HG02973 (cell line): Measurements from ENCODE around the gene SOAT2.
"Not testable (repeated sequence)": the region's sequence is repeated elsewhere in the genome, so short reads cannot be mapped to it uniquely, and the experiment has no call there.

Source experiments
- ATAC-seq: cut with Tn5 transposase; IDR thresholded peaks from one replicate; pipeline ENCODE4 v1.9.1; 2021; ENCODE audit warnings: moderate library complexity; ENCODE audit not compliant: unreplicated experiment

Gene SOAT2

DNA sequence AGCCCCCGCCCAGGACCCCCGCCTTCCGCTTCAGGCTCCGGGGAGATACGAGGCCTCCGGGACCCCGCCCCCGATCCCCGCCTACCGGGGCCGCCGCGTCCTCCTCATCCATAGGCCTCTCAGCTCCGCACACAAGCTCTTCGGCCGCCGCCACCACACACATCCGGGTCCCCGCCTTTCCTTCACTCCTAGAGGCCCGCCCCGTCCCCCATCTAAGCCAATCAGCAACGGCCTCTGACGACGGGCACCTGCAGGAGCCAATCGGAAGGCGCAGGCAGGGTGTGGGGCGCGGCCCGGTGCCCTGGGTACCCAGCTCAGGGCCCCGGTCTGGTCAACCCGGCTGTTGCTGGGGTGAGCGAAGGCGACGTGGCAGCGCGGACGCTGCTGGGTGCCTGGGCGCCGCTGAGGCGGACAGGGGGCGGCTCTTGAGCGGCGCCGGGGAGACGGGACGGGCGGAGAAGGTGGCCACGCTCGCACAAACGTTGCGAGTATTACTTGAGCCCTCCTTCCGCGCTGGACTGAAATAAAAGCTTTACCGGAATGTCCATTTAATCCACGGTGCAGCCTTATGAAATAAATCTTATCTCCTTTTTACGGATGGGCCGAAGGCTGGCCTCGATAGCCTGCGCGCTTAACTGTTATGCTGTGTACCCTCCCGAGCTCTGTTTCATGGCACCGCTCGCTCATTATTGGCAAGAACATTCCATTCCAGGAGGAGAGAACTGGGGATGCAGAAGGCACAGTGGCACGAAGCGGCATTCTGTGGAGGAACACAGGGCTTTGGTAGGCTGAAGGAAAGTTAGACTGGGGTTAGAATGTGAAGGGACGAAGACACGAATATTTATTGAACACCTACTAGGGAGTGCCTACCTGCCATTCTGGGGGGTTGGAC lies 23.8 kb upstream of the SOAT2 start, which contains the start of gene SPRYD3:
SPRYD3 (minus strand) TSS at position 165 of the 892 bp plus-strand sequence; CDS start at position 108, 57 bp downstream.
- peak; percentile 97 for ATAC-seq

DNA sequence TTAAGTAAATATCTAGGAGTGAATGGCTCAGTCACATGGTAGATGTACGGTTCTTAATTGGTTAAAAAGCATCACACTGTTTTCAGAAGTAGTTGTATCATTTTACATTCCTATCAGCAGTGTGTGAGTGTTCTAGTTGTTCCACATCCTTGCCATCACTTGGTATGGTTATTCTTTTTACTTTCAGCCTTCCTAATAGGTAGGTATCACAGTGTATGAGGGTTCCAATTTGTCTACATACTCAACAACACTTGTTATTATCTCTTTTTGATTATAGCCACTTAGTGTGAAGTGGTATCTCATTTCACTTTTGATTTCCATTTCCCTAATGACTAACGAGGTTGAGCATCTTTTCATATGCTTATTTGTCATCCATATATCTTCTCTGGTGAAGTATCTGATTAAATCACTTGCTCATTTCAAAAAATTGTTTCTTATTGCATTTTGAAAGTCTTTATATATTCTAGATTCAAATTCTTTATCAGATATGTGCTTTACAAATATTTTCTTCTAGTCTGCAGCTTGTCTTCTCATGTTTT lies 20.6 kb upstream of the SOAT2 start:
- ATAC-seq: no peak

DNA sequence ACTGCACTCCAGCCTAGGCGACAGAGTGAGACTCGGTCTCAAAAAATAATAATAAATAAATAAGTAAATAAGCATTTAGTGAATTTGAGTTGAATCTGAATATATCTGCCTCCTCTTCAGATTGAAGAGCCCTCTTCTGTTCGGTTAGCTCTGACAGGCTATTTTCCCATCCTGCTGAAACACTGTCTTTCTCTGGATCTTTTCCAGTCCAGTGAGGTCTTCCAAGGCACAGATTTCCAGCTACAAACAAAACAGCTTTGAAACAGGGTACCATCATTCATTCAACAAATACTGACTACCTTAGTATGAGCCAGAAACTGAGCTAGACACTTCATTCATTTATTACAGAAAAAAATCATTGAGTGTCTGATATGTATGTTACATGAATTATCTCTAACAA lies 16.9 kb upstream of the SOAT2 start:
- no peak for ATAC-seq

DNA sequence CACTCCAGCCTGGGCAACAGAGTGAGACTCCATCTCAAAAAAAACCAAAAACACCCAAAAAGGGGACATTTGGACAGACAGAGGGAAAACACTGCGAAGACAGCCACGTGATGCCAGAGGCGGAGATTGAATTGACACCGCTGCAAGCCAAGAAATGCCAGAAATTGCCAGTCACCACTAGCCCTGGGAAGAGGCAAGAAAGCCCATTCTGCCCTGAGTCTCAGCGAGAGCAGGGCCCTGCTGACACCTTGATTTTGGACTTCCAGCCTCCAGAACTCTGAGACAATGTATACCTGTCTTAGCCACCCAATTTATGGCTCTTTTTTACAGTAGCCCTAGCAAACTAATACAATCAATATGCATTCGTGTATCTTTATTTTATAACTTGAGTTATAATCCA lies 13.2 kb upstream of the SOAT2 start:
- no peak for ATAC-seq

DNA sequence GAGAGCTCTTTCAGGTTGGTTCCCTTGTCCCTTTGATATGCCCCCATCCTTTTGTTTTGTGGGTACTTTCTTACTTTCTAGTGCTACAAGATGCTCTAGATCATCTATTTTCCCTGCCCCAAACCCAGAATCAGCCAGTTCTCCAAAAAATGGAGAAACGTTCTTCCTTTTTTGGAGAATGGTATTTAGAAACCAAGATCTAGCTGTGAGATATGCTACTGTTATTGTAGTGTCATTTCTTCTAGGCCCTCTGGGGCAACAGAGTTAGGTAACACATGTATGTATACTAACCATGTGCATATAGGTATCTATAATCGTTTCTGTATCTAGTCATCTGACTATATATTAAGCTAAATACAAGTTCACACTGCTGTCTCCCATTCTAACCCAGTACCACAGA lies 12.7 kb upstream of the SOAT2 start:
- ATAC-seq: no peak

DNA sequence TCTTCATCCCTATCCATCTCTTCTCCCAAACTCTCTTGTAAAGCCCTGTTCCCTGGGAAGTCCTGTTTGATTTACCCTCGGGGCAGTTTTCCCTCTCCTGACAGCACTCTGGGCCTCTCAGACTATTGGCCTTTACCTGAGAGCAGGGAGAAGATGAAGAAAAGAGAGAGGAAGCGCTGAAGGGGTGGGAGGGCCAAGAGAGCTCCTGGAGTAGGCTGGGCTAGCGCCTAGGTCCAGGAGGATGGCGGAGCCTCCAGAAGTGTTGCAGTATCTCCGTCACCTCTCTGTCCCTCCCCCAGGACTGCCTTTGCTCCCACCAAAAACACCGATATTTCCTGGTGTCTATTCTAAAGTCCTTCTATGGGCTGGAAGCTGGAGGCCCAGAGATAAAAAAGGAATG lies 11.5 kb upstream of the SOAT2 start:
- ATAC-seq: no peak

DNA sequence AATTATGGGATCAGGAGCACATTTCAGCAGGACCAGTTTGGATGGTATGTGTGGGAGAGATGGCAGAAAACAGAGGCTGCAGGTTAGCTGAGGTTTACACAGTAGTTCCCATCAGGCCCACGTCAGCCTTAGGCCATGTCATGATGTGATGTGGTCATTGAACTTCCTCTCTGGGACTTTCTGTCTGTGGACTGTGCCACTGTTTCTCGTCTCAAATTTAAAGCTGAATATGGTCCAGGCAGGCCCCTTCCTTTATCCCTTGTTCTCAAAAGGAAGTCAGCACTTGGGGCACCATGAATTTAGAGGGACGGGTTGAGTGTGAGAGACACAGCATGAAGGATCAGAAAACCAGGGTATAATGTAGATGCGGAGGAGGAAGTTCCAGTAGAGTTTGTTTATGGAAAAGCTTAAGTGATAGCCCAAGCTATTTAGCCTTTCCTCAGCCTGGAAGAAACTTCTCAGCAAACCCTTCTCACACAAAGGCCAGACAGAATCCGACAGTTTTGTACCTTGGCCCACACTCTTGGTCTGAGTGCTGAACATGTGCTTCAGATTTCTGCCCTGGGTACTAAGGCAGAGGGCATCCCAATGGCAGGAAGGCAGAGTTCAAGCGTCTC lies 9.4 kb upstream of the SOAT2 start:
- ATAC-seq: no peak

DNA sequence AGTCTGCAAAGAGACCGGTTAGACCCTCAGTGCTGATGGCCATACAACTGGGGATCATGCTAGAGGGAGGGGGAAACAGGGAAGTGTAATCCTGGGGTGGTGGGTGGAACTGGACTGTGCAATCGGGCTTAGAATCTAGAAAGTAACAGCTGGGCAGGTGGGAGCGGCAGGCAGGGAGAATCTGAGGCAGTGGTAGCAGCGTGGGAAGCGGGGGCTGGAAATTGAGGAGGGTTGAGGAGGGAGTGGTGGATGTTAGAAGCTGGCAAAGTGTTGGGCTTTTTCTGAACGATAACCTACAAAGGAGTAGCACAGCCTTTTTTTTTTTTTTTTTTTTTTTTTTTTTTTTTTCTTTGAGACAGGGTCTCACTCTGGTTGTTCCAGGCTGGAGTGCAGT lies 8.9 kb upstream of the SOAT2 start:
- no peak for ATAC-seq

DNA sequence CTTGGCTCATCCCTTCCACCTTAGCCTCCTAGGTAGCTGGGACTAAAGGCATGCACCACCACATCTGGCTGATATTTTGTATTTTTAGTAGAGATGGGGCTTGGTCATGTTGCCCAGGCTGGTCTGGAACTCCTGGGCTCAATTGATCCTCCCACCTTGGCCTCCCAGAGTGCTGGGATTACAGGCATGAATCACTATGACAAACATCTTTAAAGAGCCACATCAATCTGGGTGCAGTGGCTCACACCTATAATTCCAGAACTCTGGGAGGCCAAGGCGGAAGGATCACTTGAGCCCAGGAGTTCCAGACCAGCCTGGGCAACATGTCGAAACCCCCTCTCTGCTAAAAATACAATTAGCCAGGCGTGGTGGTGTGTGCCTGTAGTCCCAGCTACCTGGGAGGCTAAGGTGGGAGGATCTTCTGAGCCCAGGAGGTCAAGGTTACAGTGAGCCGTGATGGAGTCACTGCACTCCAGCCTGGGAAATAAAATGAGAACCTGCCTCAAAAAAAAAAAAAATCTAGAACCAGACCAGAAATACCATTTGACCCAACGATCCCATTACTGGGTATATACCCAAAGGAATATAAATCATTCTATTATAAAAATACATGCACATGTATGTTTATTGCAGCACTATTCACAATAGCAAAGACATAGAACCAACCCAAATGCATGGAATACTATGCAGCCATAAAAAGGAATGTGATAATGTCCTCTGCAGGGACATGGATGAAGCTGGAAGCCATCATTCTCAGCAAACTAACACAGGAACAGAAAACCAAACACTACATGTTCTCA lies 8.3 kb upstream of the SOAT2 start:
- not testable (repeated sequence) for ATAC-seq

DNA sequence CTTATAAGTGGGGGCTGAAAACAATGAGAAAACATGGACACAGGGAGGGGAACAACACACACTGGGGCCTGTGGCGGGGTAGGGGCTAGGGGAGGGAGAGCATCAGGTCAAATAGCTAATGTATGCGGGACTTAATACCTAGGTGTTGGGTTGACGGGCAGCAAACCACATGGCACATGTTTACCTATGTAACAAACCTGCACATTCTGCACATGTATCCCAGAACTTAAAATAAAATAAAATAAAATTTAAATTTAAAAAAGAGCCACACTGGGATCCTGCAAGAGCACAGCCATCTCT lies 7.7 kb upstream of the SOAT2 start:
- ATAC-seq: not testable (repeated sequence)

DNA sequence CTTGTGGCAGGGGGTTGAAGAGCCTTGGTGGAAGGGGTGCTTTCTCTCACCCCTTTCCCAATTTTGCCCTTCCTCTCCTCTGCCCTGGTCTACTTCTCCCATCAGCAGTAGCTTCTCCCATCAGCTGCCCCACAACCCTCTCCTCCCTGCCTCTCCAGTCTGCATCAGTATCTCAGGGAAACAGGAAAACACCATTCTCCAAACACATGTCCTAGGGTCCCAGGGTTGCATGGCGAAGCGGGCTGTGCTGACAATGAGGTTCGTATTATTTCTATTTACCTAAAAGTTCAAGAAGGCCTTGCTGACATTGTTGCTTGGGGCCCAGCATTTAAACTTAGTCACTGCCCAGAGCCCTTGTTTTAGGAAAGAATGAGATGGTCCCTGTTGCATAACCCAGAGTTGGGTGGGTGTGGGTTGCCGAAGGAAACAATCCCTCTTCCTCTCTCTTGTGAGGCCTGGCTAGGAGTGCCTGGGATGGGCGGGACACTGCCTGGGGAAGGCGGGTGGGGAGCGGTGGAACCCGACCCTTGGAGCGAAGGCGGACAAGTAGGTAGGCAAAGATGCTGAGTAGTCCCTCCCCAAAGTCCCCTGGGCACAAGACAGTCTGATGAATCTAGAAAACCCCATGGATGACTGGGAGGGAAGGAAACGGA lies 7.1 kb upstream of the SOAT2 start:
- ATAC-seq: no peak

DNA sequence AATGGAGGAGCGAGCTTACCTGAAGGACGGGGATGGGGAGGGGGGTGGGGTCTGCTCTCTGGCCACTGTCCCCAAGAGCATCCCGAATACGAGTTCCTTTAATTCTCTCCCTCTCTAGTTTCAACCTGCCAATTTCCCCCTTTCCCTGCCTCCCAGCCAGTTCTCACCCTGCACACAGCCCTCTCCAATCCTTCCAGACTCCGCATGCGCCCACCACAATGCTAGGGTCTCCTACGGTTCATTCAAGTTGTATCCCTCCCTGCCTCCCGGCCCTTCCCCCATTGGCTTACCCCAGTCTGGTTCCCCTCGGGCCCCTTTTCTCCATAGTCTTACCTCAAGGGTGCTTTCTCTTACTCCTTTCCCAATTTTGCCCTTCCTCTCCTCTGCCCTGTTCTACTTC lies 6.5 kb upstream of the SOAT2 start:
- ATAC-seq: no peak

DNA sequence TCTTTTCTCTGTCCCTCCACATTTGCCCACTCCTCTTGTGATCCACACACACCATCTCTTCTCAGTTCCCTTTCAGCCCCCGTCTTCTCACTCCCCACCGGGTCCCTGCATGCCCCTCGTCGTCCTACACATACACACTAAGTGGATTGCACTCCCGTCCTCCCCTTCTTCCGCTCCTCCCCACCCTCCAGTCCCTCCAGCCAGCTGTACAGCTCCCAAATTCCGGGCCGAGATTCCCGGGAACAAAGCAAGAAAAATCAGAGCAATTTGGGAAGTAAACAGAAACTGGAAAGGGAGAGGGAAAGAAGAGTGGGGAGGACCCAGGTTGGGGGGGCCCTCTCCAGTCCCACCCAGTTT lies 6.1 kb upstream of the SOAT2 start:
- no peak for ATAC-seq

DNA sequence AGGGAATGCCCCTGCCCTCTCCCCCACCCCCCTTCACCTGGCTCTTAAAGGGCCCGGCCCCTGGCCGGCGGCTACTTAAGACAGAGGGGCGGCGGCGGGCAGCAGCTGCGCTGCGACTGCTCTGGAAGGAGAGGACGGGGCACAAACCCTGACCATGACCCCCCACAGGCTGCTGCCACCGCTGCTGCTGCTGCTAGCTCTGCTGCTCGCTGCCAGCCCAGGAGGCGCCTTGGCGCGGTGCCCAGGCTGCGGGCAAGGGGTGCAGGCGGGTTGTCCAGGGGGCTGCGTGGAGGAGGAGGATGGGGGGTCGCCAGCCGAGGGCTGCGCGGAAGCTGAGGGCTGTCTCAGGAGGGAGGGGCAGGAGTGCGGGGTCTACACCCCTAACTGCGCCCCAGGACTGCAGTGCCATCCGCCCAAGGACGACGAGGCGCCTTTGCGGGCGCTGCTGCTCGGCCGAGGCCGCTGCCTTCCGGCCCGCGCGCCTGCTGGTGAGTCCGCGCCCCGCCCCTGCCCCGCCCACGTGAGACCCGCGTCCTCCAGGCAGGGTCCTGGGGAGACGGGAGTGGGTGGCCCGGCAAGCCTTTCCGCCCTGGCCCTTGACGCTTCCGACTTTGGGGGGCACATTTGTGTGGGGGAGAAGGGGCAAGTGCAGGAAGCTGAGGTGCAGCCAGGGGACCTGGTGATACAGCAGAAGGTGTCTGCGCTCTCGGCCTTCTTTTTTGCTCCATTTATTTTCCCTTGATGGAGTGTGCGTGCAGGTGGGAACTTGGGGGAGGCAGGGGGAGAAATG lies 5.5 kb upstream of the SOAT2 start, which contains the start of gene IGFBP6:
IGFBP6 (plus strand) TSS at position 104 of the 790 bp plus-strand sequence; CDS start at position 155, 51 bp downstream.
- no peak for ATAC-seq

DNA sequence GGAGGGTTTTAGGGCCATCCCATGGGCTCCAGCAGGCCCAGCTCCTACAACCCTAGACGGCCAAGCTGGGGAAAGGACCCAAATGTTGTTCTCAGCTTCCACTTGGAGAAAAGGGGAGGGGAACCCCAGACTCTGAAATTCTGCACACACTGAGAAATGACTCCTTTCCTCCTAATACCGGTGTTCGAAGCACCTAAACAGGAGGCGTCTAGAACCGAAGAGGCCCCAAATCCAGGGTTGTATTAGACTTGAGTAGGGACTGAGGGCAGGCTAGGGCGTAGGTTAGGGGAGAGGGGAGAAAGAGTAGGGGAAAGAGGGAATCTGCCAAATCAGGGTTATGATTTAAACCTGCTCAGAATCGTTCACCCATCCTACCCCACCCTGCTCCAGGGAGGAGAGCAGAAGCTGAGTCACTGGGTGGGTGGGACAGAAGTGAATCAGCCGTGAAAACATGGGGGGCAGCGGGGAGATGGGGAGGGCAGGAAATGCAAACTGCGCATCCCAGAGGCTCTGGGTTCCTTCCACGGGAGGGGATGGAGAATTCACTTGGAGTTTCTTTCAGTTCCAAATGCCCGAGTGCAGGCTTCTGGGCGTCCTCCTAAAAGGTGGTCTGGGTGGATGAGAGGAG lies 4.8 kb upstream of the SOAT2 start:
- ATAC-seq: no peak

DNA sequence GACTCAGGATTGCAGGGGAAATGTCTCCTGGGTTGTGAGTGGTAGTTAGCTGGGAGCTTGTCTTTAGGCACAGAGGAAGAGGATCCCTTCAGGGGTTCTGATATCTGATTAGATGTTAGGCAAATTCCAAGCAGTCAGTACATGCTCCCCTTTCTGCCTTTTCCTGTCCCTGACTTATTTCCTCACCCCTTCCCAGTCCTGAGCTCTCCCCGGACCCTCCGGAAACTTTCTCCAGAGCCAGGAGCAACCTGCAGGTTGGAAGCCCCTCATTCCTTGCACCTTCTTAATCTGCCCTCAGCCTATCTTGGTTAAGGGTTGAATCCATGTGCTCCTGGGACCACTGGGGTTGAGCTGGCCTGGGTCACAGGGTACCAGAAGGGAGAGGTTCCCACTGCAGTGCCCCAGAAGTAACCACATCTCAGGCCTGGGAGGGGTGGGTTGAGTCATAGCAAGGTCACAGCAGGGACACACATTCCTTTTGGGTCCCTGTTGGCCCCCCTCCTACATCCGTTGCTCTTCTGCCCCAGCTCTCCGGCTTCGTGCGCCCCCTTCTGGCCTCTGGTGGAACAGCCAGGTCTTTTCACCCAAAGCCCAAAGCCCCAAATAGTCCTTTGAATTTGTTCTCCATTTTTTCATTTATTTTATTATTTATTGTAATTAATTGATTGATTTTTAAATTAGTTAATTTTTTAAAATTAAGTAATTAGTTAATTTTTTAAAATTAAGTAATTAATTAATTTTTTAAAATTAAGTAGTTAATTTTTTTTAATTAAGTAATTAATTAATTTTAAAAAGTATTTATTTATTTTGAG lies 4.0 kb upstream of the SOAT2 start:
- ATAC-seq: no peak

DNA sequence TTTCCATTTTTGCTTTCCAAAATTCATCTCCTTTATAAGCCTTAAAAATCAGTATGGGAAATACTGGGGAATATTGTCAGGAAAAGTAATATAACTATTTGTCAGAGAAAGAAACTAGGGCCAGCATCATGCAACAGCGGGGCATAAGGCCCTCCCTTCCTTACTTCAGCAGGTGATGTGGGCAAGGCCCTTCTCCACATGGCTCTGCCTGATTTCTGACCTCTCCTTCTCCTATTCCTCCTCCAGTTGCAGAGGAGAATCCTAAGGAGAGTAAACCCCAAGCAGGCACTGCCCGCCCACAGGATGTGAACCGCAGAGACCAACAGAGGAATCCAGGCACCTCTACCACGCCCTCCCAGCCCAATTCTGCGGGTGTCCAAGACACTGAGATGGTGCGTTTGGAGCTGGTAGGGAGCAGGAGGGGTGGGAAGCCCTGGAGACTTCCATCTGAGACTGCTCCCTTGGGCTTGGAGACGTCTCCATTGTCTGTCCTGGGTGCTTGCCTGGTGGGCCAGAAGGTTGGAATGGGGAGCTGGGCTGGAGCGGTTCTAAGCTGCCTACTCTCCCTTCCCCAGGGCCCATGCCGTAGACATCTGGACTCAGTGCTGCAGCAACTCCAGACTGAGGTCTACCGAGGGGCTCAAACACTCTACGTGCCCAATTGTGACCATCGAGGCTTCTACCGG lies 2.7 kb upstream of the SOAT2 start:
- ATAC-seq: no peak

DNA sequence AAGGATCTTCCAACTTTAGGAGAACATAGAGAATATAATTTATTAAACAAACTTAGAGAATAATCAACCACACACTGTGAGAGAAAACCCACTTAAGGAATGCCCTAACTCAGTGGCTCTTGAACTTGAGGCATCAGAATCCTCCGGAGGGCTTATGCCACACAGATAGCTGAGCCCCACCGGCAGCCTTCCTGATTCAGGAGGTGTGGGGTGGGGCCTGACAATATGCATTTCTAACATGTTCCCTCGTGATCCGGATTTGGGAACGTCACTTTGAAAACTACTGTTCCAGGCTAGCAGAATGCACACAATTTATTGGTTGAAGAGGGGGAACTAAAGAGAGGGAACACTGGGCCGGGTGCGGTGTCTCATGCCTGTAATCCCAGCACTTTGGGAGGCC lies 2.0 kb upstream of the SOAT2 start:
- ATAC-seq: no peak
